Umbilical cord (tissue), 2 donors: ENCODE results near the gene DGKI. TPM values are rescaled to one million over a fixed set of nuclear protein-coding genes. Genes with fewer than 3 reads are reported as not detected.
A peak's percentile ranks its signal among the peaks of the same experiment; 100 is the strongest.

Experiments
- DNase-seq: peaks from one replicate; pipeline ENCODE4 v3.0.0-alpha.2; 2015; ENCODE audit warnings: low spot score
- total RNA-seq: library from RNA; depleted of rRNA; stranded (reverse); fragments of >200 nt; gene quantifications from one replicate; pipeline ENCODE4 v1.2.3, GENCODE V29; 2014; ENCODE audit warnings: low replicate concordance; ENCODE audit not compliant: insufficient read depth

DGKI gene
- total RNA-seq, 1 donor from 2014 or later, result 76.1 TPM

DNA sequence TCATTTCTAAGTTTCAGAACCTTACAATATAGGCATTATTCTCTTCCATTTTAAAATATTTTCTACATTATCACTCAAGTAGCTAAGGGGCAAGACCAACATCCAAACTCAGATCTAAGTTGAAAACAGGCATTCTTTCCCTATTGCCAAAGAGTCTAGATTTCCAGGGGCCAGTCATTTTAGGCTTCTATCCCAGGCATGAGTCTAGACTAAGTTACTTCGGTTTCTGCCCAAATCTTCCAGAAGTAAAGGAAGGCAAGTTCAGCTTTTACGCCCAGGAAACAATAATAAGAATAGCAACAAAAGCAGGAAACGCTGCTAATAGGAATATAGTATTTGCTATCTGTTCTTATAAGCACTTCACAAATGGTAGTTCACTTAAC, 189.9 kb downstream of the DGKI start:
- DNase-seq, result peak; percentile 5

DNA sequence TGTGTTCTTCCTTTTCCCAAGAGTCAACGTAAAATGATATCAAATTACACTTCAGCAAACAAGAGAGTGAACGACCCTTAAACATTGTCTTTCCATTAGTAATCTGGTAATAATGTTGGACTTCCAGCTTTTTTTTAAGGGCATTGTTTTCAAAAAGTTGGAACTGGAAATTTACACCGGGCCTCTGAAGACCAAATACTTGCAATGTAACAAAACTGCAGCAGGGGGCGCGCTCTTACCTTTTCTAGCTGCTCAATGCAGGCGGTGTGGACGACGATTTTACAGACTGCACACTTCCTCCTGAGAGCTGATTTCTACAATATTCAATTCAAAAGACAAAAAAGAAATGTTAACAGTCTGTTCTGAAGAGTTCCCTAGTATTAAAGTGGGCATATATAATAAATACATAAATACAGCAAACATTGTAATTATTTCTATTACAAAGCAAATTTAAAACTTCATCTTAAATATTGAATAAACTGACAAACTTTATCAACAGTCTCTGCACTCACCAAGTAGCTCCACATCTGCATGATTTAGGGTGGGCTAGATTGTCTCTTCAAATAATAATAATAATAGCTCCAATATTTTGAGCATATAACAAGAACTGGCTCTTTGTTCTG, 190.4 kb downstream of the DGKI start:
- peak; percentile 79 for DNase-seq

DNA sequence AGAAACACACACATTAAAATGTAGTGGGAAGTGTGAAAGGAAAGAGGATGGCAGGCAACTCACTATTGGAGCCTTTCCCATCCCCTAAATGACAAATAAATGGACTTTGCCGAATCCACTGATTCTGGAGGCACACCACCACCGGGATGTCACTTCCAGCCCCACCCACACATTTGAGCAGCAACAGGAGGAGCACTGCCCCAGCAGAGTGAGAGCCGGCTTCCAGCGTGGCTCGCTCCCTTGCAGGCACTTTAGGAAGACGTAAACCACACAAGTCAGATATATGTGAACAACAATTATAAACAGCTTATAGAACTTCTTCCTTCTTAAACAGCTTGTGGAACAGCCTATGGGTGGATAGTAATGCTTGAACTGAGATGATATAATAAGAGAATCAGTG, 191.0 kb downstream of the DGKI start:
- no peak for DNase-seq

DNA sequence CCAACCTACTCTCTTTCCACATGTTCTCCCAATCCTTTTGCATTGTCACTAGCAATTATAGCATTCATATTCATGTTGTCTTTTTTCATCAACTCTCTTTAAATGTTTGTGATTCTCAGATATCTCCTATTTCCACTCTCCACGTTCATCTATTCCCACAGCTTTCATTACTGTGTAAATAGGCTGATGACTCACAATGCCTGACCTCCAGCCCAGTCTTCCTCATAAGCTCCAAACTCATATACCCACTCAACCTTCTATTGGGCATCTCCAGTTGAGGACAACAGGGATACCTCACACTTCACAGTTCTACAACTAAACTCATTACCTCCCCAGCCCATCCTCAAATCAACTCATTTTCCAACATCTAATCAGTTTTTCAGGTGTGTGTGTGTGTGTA, 194.1 kb downstream of the DGKI start:
- no peak for DNase-seq

DNA sequence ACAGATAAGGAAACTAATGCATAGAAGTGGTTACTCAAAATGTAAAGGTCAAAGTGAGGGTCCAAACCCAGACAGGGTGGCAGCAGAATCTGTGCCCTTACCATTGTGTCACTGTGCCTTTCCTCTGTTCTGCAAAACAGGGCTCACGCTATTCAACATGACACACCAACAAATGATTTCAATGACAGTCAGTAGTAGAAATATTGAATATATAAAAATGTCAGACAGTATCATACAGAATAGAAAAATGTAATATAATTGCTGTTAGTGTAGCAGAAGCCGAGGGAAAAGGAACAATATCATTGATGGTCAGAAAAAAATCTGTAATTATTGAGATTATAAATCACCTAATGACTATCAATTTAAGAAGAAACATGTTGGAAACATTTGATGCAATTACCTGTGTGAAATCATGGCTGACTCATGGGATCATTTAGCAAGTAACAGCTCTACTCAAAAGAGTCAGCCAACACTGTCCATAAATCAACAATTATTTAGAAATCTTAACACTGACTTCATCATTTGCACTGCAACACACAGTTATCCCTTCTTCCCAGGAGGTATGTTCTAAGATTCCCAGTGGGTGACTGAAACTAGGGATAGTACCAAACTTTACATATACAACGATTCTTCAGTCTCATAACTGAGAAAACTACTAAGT, 198.7 kb downstream of the DGKI start:
- no peak for DNase-seq

DNA sequence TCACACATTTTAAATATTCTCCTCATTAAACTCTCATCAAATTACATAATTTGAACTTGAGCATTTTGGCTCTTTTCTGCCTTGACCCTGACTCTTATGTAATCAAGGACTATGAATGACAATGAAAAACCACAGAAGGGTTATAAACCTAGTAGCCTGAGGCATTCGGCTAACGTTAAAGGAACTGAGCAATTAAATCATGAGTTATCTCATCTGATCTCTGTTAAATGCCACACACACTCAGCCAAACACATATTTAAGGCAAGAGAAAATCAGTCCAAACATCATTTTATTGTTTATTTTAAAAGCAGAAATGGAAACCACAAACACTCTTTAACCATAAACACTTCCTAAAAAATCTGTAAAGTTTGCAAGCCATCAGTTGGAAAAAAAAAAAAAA, 204.3 kb downstream of the DGKI start:
- DNase-seq, result no peak

DNA sequence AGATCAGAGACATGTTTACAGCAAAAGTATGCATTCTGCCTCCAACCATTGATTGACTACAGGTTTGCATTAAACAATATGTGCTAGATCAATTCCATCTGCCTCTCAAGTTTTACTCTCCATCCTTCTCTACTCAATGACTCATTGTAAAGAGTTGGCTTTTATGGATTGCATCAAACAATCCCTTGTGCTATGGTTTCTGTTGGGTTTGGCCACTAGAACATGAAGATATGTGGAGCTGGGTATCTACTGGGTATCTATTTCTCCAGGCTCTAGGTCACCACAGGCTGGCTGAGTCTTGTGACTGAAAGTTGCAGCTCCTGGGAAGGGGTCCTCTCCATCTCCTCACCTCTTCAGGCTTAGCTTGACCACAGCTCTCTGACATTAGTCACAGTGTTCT, 204.7 kb downstream of the DGKI start:
- DNase-seq, result no peak

DNA sequence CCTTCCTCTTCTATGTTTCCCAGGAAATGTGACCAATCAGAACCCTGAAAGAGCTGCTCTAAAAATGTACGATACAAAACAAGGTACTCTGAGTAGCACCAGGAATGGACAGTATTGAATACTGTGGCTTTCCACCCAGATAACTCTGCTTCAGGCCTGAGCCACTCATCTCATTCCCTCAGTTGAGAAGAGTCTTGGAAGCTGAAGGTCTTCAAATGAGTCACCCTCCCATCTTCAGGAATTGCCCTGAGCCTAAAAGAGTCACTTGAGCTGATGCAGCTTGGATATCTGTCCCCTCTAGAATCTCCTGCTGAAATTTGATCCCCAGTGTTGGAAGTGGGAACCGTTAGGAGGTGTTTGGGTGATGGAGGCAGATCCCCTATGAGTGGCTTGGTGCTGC, 210.4 kb downstream of the DGKI start:
- no peak for DNase-seq

DNA sequence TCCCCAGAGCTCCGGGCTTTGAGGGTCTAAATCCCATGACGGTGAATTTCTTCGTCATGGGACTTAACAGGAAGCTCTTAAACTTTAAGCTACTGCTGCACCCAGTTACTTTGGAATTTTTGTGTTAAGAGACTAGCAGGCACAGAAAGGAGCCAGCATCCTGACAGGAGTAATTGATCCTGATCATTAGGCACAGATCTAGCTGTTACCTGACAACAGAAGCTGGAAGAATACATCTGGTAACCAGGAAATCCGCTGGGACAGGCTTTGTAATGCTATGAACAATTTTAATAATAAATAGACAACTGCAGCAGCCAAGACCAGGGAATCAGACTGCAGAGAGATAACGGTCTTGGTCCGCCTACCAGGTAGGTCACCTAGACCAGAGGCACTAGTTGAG, 210.9 kb downstream of the DGKI start:
- DNase-seq, result no peak

DNA sequence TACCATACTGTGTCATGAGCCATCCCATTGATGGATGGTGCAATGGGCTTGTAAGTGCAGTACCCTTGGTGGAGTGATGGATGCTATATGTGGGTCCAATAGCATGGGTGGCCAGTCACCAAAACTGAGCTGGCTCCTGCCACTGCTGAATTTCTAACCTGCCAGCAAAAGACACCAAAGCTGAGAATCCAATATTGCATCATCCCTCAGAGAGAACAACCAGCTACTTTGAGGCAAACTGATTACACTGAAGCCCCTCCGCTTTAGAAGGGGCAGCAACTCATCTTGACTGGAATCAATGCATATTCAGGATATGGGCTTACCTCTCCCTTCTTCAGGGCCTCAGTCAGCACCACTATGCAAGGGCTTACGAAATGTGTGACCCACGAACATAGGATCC, 211.6 kb downstream of the DGKI start:
- no peak for DNase-seq

DNA sequence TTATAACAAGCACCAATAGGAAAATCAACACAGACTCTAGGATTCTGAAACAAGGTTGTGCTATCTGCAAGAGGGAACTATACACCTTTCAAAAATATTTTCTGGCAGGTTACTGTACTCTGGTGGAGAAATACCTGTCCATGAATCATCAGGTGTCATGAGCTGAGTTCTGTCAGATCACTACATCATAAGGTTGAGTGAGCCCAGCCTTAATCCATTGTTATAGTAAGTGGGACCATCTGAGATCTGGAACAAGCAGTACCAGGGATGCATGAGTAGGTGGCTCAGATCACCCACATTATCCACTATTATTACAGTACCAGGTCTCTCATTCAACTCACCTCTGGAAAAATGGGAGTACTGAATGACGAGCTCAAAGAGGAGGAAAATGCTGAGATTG, 212.4 kb downstream of the DGKI start:
- DNase-seq, result no peak

DNA sequence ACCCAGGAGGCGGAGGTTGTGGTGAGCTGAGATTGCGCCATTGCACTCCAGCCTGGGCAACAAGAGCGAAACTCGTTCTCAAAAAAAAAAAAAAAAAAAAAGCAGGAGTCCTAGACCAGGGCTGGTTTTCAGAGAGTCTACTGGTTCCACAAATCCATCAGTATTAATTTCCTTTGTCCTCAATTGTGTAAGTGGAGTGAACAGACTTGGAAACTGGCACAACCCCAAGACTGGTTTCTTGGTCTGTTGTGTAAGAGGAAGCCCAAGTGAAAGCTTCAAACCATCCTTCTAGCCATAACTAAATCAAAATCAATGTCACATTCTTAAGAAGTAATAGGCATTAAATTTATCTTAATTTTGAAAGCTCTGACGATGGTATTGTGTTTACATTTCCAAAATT, 213.6 kb downstream of the DGKI start:
- no peak for DNase-seq

DNA sequence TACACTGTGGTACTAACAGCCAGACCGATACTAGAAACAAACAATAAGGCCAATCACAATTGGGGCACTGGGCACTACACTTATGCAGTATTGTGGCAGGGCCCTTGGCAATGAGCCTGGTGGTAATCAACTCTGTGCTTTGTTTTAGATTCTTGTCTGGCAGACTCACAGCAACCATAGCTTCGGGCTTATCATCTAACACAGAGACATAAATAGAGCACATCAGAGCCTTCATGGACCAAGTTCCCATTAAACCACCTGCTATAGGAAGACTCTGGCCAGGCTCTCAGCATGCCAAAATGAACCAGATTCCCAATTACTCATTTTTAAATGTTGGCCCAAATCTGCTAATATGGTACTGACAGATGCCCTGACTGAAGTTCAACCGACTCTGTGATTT, 218.6 kb downstream of the DGKI start:
- DNase-seq, result no peak

DNA sequence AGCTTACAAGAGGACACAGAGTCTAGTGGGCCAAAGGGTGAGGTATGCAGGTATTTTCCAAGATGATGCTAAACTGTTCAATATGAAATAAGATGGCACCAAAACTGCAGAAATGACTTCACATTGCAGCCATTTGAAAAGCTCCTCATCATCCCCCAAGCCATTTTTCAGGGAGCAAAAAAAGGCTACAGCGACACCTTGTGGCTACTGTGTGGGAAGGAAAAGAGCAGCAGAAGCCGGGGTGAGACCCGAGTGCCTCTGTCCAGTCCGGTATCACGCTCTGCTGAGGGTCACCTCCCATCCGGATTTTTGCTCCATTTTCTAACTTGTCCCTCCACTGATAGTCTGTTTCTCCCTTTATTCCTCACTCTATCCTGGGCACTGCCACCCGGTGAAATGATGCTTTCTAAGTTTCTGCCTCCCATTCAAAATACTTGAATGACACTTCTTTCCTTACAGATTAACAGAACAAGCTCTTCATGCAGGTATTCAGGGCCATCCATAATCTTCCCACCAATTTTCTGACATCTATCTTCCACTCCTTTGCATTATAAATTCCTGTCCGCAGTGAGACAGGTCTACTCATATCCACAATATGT, 220.2 kb downstream of the DGKI start:
- peak; percentile 46 for DNase-seq

DNA sequence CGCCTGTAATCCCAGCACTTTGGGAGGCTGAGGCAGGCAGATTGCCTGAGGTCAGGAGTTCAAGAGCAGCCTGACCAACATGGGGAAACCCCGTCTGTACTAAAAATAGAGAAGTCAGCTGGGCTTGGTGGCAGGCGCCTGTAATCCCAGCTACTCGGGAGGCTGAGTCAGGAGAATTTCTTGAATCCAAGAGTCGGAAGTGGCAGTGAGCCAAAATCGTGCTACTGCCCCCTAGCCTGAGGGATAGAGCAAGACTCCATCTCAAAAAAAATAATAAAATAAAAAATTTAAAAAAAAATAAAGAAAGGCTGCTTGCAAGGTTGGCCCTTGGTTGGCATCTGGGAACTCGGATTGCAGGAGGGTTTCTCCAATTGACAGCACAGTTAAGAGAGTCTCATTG, 221.6 kb downstream of the DGKI start:
- no peak for DNase-seq

DNA sequence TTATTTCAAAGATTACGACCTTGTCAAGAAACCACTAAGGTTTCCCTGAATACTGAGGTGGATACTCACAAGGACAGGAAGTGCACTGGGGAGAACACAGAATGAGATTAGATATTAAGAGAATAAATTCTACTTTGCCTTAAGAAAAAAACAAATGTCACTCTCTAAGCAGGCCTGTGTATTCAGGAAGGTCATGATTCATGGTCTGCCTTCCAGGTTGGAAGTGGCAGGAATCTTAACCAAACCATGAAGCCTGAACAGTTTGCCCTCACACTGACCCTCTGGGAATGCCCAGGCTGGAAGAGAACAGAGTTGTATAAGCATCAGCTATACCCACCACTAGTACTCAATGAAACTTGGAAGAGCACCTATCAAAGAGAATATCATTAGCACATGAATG, 227.6 kb downstream of the DGKI start:
- no peak for DNase-seq

DNA sequence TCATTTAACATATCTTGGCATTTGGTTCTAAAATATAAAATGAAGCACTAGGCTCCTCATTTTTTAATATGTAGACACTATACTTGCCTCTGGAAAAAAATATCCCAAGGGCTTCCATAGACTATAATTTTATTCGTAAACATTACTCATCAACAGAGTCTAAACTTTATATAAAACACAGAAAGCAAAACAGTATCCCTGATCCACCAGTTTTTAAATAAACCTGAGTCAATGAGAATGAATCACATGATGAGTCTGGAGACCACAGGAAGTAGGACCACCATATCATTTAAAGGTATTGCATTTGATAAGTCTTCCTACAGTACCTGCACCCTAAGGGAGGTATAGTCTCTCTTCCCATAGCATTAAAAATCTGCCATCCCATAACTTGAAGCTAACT, 228.0 kb downstream of the DGKI start:
- DNase-seq, result no peak

DNA sequence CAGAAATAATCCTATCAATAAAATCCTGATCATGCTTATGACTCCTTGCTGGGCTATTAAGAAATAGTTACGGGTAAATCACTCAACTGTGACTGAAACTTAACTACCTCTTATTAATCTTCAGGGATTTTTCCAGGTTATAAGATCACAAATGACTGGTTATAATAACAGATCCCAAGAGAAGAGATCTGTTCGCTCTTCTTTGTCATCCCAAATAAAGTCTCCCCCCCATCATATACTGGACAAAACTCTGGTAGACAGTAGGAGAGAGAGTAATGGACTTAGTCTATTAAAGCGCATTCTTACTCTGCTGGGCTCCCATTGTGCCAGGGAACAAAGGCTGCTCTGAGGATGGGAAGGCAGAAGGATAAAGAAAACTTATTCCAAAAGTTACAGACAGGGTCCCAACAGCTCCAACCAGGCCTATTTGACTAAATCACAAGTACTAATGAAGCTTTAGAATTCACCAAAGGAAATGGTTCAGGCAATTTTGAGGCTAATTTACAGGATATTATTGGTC, 233.7 kb downstream of the DGKI start:
- no peak for DNase-seq

DNA sequence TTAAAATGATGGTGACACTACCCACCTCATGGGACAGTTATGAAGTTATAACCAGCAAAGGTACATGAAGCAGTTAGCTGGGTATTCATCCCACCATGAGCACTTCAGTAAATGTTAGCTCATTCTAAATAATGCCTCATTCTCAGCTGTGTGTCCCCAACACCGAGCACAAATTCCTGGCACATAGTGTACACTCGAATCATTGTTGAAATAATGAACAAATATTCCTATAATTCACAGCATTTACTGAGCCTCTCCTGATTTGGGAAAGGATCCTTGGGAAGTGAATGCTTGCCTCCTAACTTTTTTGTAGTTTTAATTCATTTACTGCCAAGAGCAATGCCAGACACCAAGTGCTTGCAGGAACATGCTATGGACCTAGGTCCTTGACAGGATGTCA, 235.2 kb downstream of the DGKI start:
- no peak for DNase-seq

DNA sequence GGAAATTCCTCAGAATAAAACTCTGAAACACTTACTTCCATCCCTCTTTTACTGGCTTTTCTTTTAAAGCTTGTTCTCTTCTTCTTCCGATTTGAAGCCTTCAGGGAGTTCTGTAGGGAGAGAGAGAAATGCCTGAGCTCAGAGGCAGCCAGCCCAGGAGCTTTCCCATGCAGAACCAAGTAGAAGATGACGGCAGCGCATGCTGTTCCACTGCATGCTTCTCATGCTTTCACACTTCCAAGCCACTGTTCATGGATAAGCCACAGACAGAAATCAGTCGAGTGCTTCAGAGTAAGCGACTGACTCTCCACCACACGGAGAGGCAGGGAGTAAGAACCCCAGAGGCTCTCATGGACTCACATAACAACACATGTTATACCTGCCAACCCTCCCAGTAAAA, 237.3 kb downstream of the DGKI start:
- peak; percentile 20 for DNase-seq

DNA sequence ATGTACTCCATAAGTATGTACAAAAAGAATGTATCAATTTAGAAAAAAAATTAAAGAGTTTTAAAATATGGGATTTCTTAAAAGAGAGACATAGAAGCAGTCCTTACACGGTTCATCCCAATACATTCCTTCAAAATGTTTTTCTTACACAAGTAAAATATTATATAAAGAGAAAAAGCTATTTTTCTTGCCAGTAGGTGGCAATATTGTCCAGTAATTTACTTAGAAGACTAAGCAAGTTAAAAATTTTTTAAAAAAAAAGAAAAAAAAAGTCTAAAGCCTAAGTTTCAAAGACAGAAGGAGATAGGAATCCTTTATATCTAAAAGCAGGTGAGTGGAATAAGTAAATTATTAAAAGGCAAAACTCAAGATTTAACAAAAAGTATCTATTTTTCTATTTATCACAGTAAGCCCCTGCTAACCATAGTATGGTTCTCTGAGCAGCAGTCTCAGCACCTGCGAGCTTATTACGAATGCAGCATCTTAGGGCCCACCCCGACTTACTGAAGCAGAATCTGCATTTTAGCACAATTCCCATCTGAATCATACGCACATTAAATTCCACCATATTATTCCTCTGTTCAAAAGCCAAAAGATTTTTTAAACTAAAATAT, 240.6 kb downstream of the DGKI start:
- DNase-seq, result peak; percentile 72

DNA sequence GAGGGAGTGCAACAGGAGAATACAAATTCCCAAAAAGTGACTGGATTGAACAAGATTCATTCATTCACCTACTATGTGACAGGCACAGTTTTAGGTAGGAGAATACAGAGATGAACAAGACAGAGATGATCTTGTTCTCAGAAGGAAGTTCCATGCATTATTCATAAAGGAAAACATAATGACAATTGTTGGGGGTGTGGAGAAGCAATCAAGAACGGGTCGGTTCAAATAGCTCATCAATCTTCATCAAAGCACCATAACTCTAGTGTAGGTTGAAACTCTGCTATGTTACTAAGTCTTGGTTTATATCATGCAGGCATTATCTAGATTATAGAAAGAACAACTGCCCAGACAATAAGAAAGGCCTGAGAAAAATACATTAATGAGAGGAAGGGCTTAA, 243.7 kb downstream of the DGKI start:
- no peak for DNase-seq

DNA sequence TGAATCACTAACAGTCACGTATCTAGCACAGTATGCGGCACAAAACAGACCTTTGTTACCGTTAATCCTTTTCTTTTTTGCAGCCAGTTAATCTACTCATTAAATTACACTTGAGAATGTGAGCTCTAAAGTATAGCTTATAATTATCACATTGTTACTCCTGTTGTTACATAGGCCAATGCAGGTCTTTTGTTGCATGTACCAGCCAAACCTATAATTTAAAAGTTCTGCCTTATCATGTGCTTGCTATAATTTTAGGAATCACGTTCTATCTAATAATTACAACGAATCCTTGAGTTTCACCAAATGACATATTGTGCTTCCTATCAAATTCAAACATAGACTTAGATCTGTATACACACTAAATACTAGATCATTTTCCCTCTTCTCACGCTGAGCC, 245.1 kb downstream of the DGKI start:
- DNase-seq, result no peak
